Measurements from ENCODE around the gene ETFBKMT.

Gene ETFBKMT

GRCh38 chr12:31659087-31659942 lies at the start of gene ETFBKMT:
Gene ETFBKMT (plus strand): TSS chr12:31659688. CDS start chr12:31661954, 2,266 bp downstream.
- Mint-ChIP-seq H3K4me1 (ENCODE audit: low read depth) (peaks cover 21% of the 10 kb centered on the region), H3K27ac (peak within 1 kb of the TSS; percentile 96), H3K9me3 (no peaks in the 10 kb centered on the region), H3K27me3 (no peaks in the 10 kb centered on the region), H3K4me3 (peak within 1 kb of the TSS; percentile 95), H3K36me3 (ENCODE audit: low read depth) (no peaks in the 10 kb centered on the region)

- peaks cover 8% of the 10 kb centered on the region for H3K9me3 Mint-ChIP-seq
- no peak overlapping the region for H3K4me3 Mint-ChIP-seq
- no peaks in the 10 kb centered on the region for H3K4me1 Mint-ChIP-seq (ENCODE audit: low read depth)
- no peaks in the 10 kb centered on the region for H3K36me3 Mint-ChIP-seq (ENCODE audit: low read depth)
- no peak overlapping the region for H3K27ac Mint-ChIP-seq
- peaks cover 3% of the 10 kb centered on the region for H3K27me3 Mint-ChIP-seq
These were observed 46.7 kb upstream of the ETFBKMT start for GRCh38 chr12:31612819-31613218.

GRCh38 chr12:31618228-31619025 lies 41.1 kb upstream of the ETFBKMT start:
- no peaks in the 10 kb centered on the region for H3K9me3 Mint-ChIP-seq
- no peaks in the 10 kb centered on the region for H3K4me1 Mint-ChIP-seq (ENCODE audit: low read depth)
- H3K27me3 Mint-ChIP-seq: peaks cover 3% of the 10 kb centered on the region
- H3K36me3 Mint-ChIP-seq (ENCODE audit: low read depth): no peaks in the 10 kb centered on the region
- H3K27ac Mint-ChIP-seq: no peak overlapping the region
- H3K4me3 Mint-ChIP-seq: no peak overlapping the region

- no peaks in the 10 kb centered on the region for H3K9me3 Mint-ChIP-seq
- H3K27ac Mint-ChIP-seq: no peak overlapping the region
- no peak overlapping the region for H3K4me3 Mint-ChIP-seq
- H3K4me1 Mint-ChIP-seq (ENCODE audit: low read depth): no peaks in the 10 kb centered on the region
- H3K27me3 Mint-ChIP-seq: peaks cover 3% of the 10 kb centered on the region
- no peaks in the 10 kb centered on the region for H3K36me3 Mint-ChIP-seq (ENCODE audit: low read depth)
These were observed 39.2 kb upstream of the ETFBKMT start for GRCh38 chr12:31620311-31620710.

GRCh38 chr12:31622038-31622437 lies 37.5 kb upstream of the ETFBKMT start:
- Mint-ChIP-seq H3K36me3 (ENCODE audit: low read depth) (no peaks in the 10 kb centered on the region), H3K4me1 (ENCODE audit: low read depth) (no peaks in the 10 kb centered on the region), H3K4me3 (no peak overlapping the region), H3K9me3 (peaks cover 3% of the 10 kb centered on the region), H3K27ac (no peak overlapping the region), H3K27me3 (no peaks in the 10 kb centered on the region)

GRCh38 chr12:31626270-31626995 lies 33.1 kb upstream of the ETFBKMT start:
- Mint-ChIP-seq H3K27ac (no peak overlapping the region), H3K27me3 (no peaks in the 10 kb centered on the region), H3K36me3 (ENCODE audit: low read depth) (no peaks in the 10 kb centered on the region), H3K4me3 (no peak overlapping the region), H3K9me3 (peaks cover 3% of the 10 kb centered on the region), H3K4me1 (ENCODE audit: low read depth) (no peaks in the 10 kb centered on the region)

GRCh38 chr12:31627456-31628054 lies 31.9 kb upstream of the ETFBKMT start:
- H3K4me3 Mint-ChIP-seq: no peak overlapping the region
- H3K36me3 Mint-ChIP-seq (ENCODE audit: low read depth): no peaks in the 10 kb centered on the region
- H3K27ac Mint-ChIP-seq: no peak overlapping the region
- no peaks in the 10 kb centered on the region for H3K4me1 Mint-ChIP-seq (ENCODE audit: low read depth)
- no peaks in the 10 kb centered on the region for H3K27me3 Mint-ChIP-seq
- peaks cover 3% of the 10 kb centered on the region for H3K9me3 Mint-ChIP-seq

- Mint-ChIP-seq H3K27me3 (no peaks in the 10 kb centered on the region), H3K36me3 (ENCODE audit: low read depth) (no peaks in the 10 kb centered on the region), H3K4me1 (ENCODE audit: low read depth) (no peaks in the 10 kb centered on the region), H3K4me3 (no peak overlapping the region), H3K9me3 (peaks cover 3% of the 10 kb centered on the region), H3K27ac (no peak overlapping the region)
These were observed 29.4 kb upstream of the ETFBKMT start for GRCh38 chr12:31629756-31630732.

- Mint-ChIP-seq H3K9me3 (peaks cover 1% of the 10 kb centered on the region), H3K4me1 (ENCODE audit: low read depth) (peaks cover 1% of the 10 kb centered on the region), H3K4me3 (no peak overlapping the region), H3K27me3 (no peaks in the 10 kb centered on the region), H3K36me3 (ENCODE audit: low read depth) (no peaks in the 10 kb centered on the region), H3K27ac (no peak overlapping the region)
These were observed 28.3 kb upstream of the ETFBKMT start for GRCh38 chr12:31631023-31631724.

GRCh38 chr12:31631809-31632208 lies 27.7 kb upstream of the ETFBKMT start:
- H3K4me1 Mint-ChIP-seq (ENCODE audit: low read depth): peaks cover 8% of the 10 kb centered on the region
- H3K9me3 Mint-ChIP-seq: no peaks in the 10 kb centered on the region
- H3K27ac Mint-ChIP-seq: no peak overlapping the region
- H3K27me3 Mint-ChIP-seq: no peaks in the 10 kb centered on the region
- H3K36me3 Mint-ChIP-seq (ENCODE audit: low read depth): no peaks in the 10 kb centered on the region
- H3K4me3 Mint-ChIP-seq: no peak overlapping the region

- Mint-ChIP-seq H3K27me3 (no peaks in the 10 kb centered on the region), H3K4me1 (ENCODE audit: low read depth) (peaks cover 9% of the 10 kb centered on the region), H3K27ac (no peak overlapping the region), H3K36me3 (ENCODE audit: low read depth) (no peaks in the 10 kb centered on the region), H3K9me3 (no peaks in the 10 kb centered on the region), H3K4me3 (no peak overlapping the region)
These were observed 26.0 kb upstream of the ETFBKMT start for GRCh38 chr12:31633464-31633863.

GRCh38 chr12:31634620-31635019 lies 24.9 kb upstream of the ETFBKMT start:
- H3K36me3 Mint-ChIP-seq (ENCODE audit: low read depth): no peaks in the 10 kb centered on the region
- H3K4me3 Mint-ChIP-seq: no peak overlapping the region
- H3K9me3 Mint-ChIP-seq: no peaks in the 10 kb centered on the region
- no peak overlapping the region for H3K27ac Mint-ChIP-seq
- H3K27me3 Mint-ChIP-seq: no peaks in the 10 kb centered on the region
- H3K4me1 Mint-ChIP-seq (ENCODE audit: low read depth): peaks cover 9% of the 10 kb centered on the region

GRCh38 chr12:31641509-31642090 lies 17.9 kb upstream of the ETFBKMT start:
- peaks cover 7% of the 10 kb centered on the region for H3K4me1 Mint-ChIP-seq (ENCODE audit: low read depth)
- no peak overlapping the region for H3K4me3 Mint-ChIP-seq
- H3K27ac Mint-ChIP-seq: no peak overlapping the region
- no peaks in the 10 kb centered on the region for H3K36me3 Mint-ChIP-seq (ENCODE audit: low read depth)
- no peaks in the 10 kb centered on the region for H3K9me3 Mint-ChIP-seq
- H3K27me3 Mint-ChIP-seq: no peaks in the 10 kb centered on the region
